ENCODE results near the gene PPIL6. TPM values are rescaled to one million over a fixed set of nuclear protein-coding genes. Genes with fewer than 3 reads are reported as not detected.

Gene PPIL6
- total RNA-seq, 1 donor from 2014 or later: 2.2 TPM

GRCh38 chr6:109362102-109362884 lies 78.1 kb downstream of the PPIL6 start:
- Mint-ChIP-seq H3K4me1 (no peaks in the 10 kb centered on the region), H3K27me3 (ENCODE audit: low read depth) (no peaks in the 10 kb centered on the region), H3K27ac (ENCODE audit: unreplicated experiment) (no peak overlapping the region), H3K36me3 (ENCODE audit: low read depth) (peaks cover 52% of the 10 kb centered on the region), H3K9me3 (peaks cover 3% of the 10 kb centered on the region), H3K4me3 (no peak overlapping the region)
- no peak for DNase-seq (ENCODE audit: low read depth, low spot score)
- no peak for TF ChIP-seq CTCF (conservative IDR thresholded peaks at IDR 0.05)

DNA sequence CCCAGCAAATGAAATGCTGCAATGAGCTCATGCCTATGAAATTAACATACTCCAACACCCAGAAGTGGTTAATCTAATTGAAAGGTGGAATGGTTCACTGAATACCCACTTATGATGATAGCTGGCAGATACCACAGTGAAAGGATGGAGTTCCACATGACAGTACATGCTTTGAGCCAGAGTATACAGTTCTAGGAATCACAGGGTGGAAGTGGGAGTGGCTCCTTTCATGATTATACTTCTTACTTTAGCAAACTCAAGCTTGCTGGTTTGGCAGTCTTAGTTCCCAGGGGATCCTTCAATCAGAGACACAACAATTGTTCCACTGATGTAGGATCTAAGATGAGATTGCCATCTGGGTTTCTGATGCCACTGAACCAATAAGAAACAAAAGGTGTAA lies 79.6 kb downstream of the PPIL6 start:
- H3K27ac Mint-ChIP-seq (ENCODE audit: unreplicated experiment): no peak overlapping the region
- no peak for TF ChIP-seq CTCF (conservative IDR thresholded peaks at IDR 0.05)
- H3K27me3 Mint-ChIP-seq (ENCODE audit: low read depth): no peaks in the 10 kb centered on the region
- H3K4me3 Mint-ChIP-seq: no peak overlapping the region
- peaks cover 3% of the 10 kb centered on the region for H3K9me3 Mint-ChIP-seq
- peaks cover 59% of the 10 kb centered on the region for H3K36me3 Mint-ChIP-seq (ENCODE audit: low read depth)
- H3K4me1 Mint-ChIP-seq: no peaks in the 10 kb centered on the region
- no peak for DNase-seq (ENCODE audit: low read depth, low spot score)

DNA sequence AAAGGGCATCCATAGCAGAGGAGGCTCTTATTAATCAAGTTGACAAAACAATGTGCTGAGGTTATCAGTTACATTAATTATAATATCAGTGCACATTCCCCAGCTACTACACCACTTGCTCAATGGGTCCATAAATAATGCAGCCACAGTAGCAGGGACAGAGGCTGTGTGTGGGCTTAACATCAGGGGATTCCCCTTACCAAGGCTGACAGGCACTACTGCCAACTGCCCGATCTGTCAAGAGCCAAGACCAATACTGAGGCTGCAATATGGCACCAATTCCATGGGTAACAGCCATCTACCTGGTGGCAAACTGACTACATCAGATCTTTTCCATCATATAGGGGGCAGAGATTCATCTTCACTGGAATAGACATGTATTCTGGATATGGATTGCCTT lies 80.1 kb downstream of the PPIL6 start:
- H3K27ac Mint-ChIP-seq (ENCODE audit: unreplicated experiment): no peak overlapping the region
- peaks cover 64% of the 10 kb centered on the region for H3K36me3 Mint-ChIP-seq (ENCODE audit: low read depth)
- no peak for TF ChIP-seq CTCF (conservative IDR thresholded peaks at IDR 0.05)
- no peak for DNase-seq (ENCODE audit: low read depth, low spot score)
- H3K27me3 Mint-ChIP-seq (ENCODE audit: low read depth): no peaks in the 10 kb centered on the region
- H3K4me1 Mint-ChIP-seq: no peaks in the 10 kb centered on the region
- no peak overlapping the region for H3K4me3 Mint-ChIP-seq
- H3K9me3 Mint-ChIP-seq: peaks cover 3% of the 10 kb centered on the region

GRCh38 chr6:109359248-109359647 lies 81.2 kb downstream of the PPIL6 start:
- Mint-ChIP-seq H3K4me3 (no peak overlapping the region), H3K27ac (ENCODE audit: unreplicated experiment) (no peak overlapping the region), H3K27me3 (ENCODE audit: low read depth) (no peaks in the 10 kb centered on the region), H3K36me3 (ENCODE audit: low read depth) (peaks cover 58% of the 10 kb centered on the region), H3K9me3 (peaks cover 3% of the 10 kb centered on the region), H3K4me1 (no peaks in the 10 kb centered on the region)
- no peak for TF ChIP-seq CTCF (conservative IDR thresholded peaks at IDR 0.05)
- no peak for DNase-seq (ENCODE audit: low read depth, low spot score)

DNA sequence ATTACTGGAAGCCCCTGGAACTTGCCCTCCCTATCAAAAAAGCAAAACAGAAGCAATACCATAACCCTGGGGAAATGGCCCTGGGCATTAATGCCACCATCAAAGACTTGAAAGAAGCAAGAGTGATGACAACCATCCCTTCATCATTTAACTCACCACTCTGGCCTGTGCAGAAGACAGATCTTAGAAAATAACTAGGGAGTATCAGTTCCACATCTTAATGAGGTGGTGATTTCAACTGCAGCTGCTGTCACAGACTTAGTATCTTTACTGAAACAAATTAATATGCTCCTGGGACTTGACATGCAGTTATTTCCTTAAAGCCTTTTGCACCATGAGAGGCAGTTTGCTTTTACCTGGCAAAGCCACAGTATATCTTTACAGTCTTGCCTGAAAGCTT lies 82.2 kb downstream of the PPIL6 start:
- DNase-seq (ENCODE audit: low read depth, low spot score): no peak
- Mint-ChIP-seq H3K27me3 (ENCODE audit: low read depth) (no peaks in the 10 kb centered on the region), H3K4me3 (no peak overlapping the region), H3K4me1 (no peaks in the 10 kb centered on the region), H3K9me3 (no peaks in the 10 kb centered on the region), H3K27ac (ENCODE audit: unreplicated experiment) (no peak overlapping the region), H3K36me3 (ENCODE audit: low read depth) (peaks cover 49% of the 10 kb centered on the region)
- TF ChIP-seq CTCF (conservative IDR thresholded peaks at IDR 0.05): no peak

Measured in neural crest cell (in vitro differentiated cells).